ENCODE data around the gene LENEP.

DNA sequence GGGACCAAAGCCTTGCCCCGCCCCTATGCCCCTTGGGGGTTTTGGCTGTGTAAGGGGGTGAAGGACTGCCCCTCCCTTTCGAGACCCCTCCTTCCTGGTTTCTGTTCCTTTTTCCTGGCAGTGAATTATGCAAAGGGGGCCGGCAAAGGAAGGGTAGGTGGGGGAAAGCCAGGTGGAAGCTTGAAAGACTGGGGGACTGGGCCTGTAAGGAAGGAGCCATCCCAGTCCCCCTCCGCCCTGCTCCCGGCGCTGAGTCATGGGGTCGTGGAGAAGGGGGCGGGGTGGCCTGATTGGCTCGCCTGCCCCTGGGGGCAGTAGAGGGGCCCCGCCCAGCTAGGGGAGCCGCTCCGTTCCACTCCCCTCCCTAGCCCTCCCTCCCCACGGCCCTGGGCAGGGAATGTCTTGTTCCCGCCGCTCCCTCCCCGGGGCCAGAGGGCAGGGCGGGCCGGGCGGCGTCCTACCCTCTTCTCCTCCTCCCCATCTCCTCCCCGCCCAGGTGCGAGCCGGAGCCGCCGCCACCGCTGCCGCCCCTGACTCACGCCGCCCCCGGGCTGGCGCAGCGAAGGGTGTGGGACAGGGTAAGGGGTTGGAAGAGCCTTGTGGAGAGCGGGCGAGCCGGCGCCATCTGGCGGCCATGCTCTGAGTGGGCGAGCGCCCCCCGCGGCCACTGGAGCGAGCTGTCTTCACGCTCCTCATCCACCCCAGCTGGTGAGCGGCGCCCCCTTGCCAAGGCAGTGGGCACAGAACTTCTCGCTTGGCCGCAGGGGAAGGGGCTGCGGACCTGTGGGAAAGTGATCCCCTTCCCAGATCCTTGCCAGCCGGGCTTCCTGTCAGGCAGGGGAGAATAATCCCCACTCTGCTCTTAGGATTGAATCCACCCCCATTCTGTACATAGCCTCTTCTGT is 23.9 kb downstream of the LENEP start:
- TF ChIP-seq CTCF (IDR thresholded peaks at IDR 0.05) (peak; percentile 100), RCOR1 (IDR thresholded peaks at IDR 0.05; ENCODE audit: low read depth, low read length) (no peak), POLR2AphosphoS2 (conservative IDR thresholded peaks at IDR 0.05; ENCODE audit: low read length) (no peak), TFCP2L1 (CRISPR knock-in tag; IDR thresholded peaks at IDR 0.05) (no peak), NR3C1 (IDR thresholded peaks at IDR 0.05) (peak; percentile 81; the same call in 1 of the 3 replicates), RFX5 (IDR thresholded peaks at IDR 0.05) (no peak), POLR2A (IDR thresholded peaks at IDR 0.05; ENCODE audit: low read length) (no peak), USF2 (IDR thresholded peaks at IDR 0.05) (no peak), MAX (IDR thresholded peaks at IDR 0.05) (peak; percentile 94), JUNB (IDR thresholded peaks at IDR 0.05) (peak; percentile 46; the same call in 1 of the 2 replicates)

Data from A549 (cell line).